Keratinocyte (primary cell): ENCODE results near the gene CLEC17A. TPM values are rescaled to one million over a fixed set of nuclear protein-coding genes. Genes with fewer than 3 reads are reported as not detected.

Experiments
- DNase-seq: peaks from one replicate; pipeline ENCODE4 v3.0.0-alpha.2; 2011; ENCODE audit warnings: low read depth, missing footprints, low spot score
- FAIRE-seq: peaks from 2 replicates; lab custom pipeline; 2011; peaks lifted over from hg19 to GRCh38; lab: Jason Lieb, UNC
- H2AFZ ChIP-seq: 2 replicates; pipeline ENCODE4 v1.6.0; 2012; ENCODE audit warnings: low read length, control low read depth, inconsistent platforms; ENCODE audit not compliant: control insufficient read depth
- H3K27ac ChIP-seq: 2 replicates; pipeline ENCODE4 v1.5.1; 2011; ENCODE audit warnings: low read length; ENCODE audit not compliant: control insufficient read depth, insufficient read depth
- H3K27me3 ChIP-seq: 3 replicates; pipeline ENCODE4 v1.6.0; 2011; ENCODE audit warnings: low read length; ENCODE audit not compliant: control insufficient read depth, insufficient read depth; ENCODE audit errors: extremely low read depth
- H3K36me3 ChIP-seq, 2 experiments: 2 replicates in 1 of 2; 3 replicates in 1 of 2; pipeline ENCODE4 v1.5.1; 2011; ENCODE audit warnings: low read length in 2 of 2, mild to moderate bottlenecking in 1 of 2; ENCODE audit not compliant: control insufficient read depth in 2 of 2, insufficient read depth in 2 of 2; ENCODE audit errors: extremely low read depth in 1 of 2
- H3K4me1 ChIP-seq: 3 replicates; pipeline ENCODE4 v1.5.1; 2011; ENCODE audit warnings: low read length; ENCODE audit not compliant: control insufficient read depth, insufficient read depth; ENCODE audit errors: extremely low read depth
- H3K4me2 ChIP-seq: 3 replicates; pipeline ENCODE4 v1.6.0; 2011; ENCODE audit warnings: low read depth, low read length; ENCODE audit not compliant: control insufficient read depth, insufficient read depth; ENCODE audit errors: extremely low read depth
- H3K4me3 ChIP-seq, 3 experiments: fragments of 200-600 bp in 1 of 3; sonication (generic) in 1 of 3; 2 replicates in 2 of 3; 3 replicates in 1 of 3; pipeline ENCODE4 v1.5.1; 2011 to 2016; ENCODE audit warnings: low read length in 3 of 3, mild to moderate bottlenecking in 3 of 3, control low read depth in 2 of 3, inconsistent platforms in 1 of 3, low read depth in 1 of 3, mixed read lengths in 1 of 3, mixed run types in 1 of 3, moderate library complexity in 1 of 3; ENCODE audit not compliant: control insufficient read depth in 2 of 3, insufficient read depth in 2 of 3; ENCODE audit errors: extremely low read depth in 1 of 3
- H3K79me2 ChIP-seq: 2 replicates; pipeline ENCODE4 v1.6.0; 2012; ENCODE audit warnings: low read length; ENCODE audit not compliant: control insufficient read depth, insufficient read depth
- H3K9ac ChIP-seq: 3 replicates; pipeline ENCODE4 v1.6.0; 2011; ENCODE audit warnings: low read length; ENCODE audit not compliant: control insufficient read depth, insufficient read depth; ENCODE audit errors: extremely low read depth
- H3K9me1 ChIP-seq: 3 replicates; pipeline ENCODE4 v1.6.0; 2011; ENCODE audit warnings: low read length; ENCODE audit not compliant: control insufficient read depth, insufficient read depth; ENCODE audit errors: extremely low read depth
- H3K9me3 ChIP-seq: 2 replicates; pipeline ENCODE4 v1.5.1; 2012; ENCODE audit warnings: low read depth, low read length; ENCODE audit not compliant: control insufficient read depth
- H4K20me1 ChIP-seq: 3 replicates; pipeline ENCODE4 v1.6.0; 2011; ENCODE audit warnings: low read length; ENCODE audit not compliant: control insufficient read depth, insufficient read depth; ENCODE audit errors: extremely low read depth
- CTCF ChIP-seq, 3 experiments: IDR thresholded peaks in 1 of 3; conservative IDR thresholded peaks in 1 of 3; optimal IDR thresholded peaks in 1 of 3; 2 replicates in 2 of 3; 3 replicates in 1 of 3; pipeline versions ENCODE3 to v1.5.1; 2011; ENCODE audit warnings: low read length in 3 of 3, mild to moderate bottlenecking in 3 of 3, moderate library complexity in 2 of 3, control low read depth in 1 of 3, inconsistent platforms in 1 of 3; ENCODE audit not compliant: insufficient read depth in 2 of 3; ENCODE audit errors: extremely low read depth in 1 of 3
- EZH2 ChIP-seq: IDR thresholded peaks from one replicate; pipeline ENCODE4 v1.6.1; 2012; ENCODE audit warnings: inconsistent platforms, mild to moderate bottlenecking, low read length, moderate library complexity
- dilution Hi-C: fragments of 300-500 bp; cut with MboI; formaldehyde crosslinking; loops from one replicate; pipeline ENCODE4 v1.7.0; 2020; ENCODE audit warnings: low sequenced_read_pairs; ENCODE audit not compliant: extremely low pct_ligation_motif_present
- polyA plus RNA-seq, 5 experiments: library from polyadenylated mRNA; depleted of rRNA in 3 of 5; stranded (reverse) in 3 of 5; stranded (forward) in 1 of 5; unstranded in 1 of 5; fragments of >200 nt; gene quantifications; 1 replicate in 1 of 5; 2 replicates in 3 of 5; 3 replicates in 1 of 5; pipeline versions ENCODE4 v1.2.1 to v1.2.3, GENCODE V29; 2011 to 2012; ENCODE audit warnings: missing spikeins in 2 of 5, low read depth in 1 of 5, low replicate concordance in 1 of 5

Gene CLEC17A
- polyA plus RNA-seq, 1 donor (not counting 4 experiments of a cell fraction or from before 2014, with no cell fraction given), result not detected

- Histone ChIP-seq H4K20me1 (peaks cover 5% of the 10 kb centered on the region), H2AFZ (no peak overlapping the region), H3K9me3 (no peaks in the 10 kb centered on the region), H3K79me2 (peaks cover 51% of the 10 kb centered on the region), H3K9me1 (no peaks in the 10 kb centered on the region), H3K4me3 (no peak overlapping the region), H3K4me2 (peak overlapping the region; percentile 12), H3K27me3 (no peaks in the 10 kb centered on the region), H3K9ac (peak overlapping the region; percentile 34), H3K4me1 (peaks cover 34% of the 10 kb centered on the region), H3K36me3 (peaks cover 5 to 6% of the 10 kb centered on the region in 2 experiments), H3K27ac (peak overlapping the region; percentile 73)
- TF ChIP-seq CTCF (optimal IDR thresholded peaks at IDR 0.05 in 1 of 3, IDR thresholded peaks at IDR 0.05 in 1 of 3, conservative IDR thresholded peaks at IDR 0.05 in 1 of 3; ENCODE audit: extremely low read depth in 1 of 3, insufficient read depth in 2 of 3, low read length in 3 of 3), result no peak
- TF ChIP-seq EZH2, result no peak
- dilution Hi-C loops, result no loop called here
- no peak for DNase-seq
- FAIRE-seq, result peak; percentile 34
Observed at GRCh38 chr19:14542711-14543328, 40.1 kb upstream of the CLEC17A start.

GRCh38 chr19:14544047-14544446 lies 38.8 kb upstream of the CLEC17A start:
- no peak for FAIRE-seq
- TF ChIP-seq CTCF (optimal IDR thresholded peaks at IDR 0.05 in 1 of 3, IDR thresholded peaks at IDR 0.05 in 1 of 3, conservative IDR thresholded peaks at IDR 0.05 in 1 of 3; ENCODE audit: extremely low read depth in 1 of 3, insufficient read depth in 2 of 3, low read length in 3 of 3) (no peak), EZH2 (no peak)
- Histone ChIP-seq H3K27ac (no peak overlapping the region), H3K9me3 (no peaks in the 10 kb centered on the region), H2AFZ (no peak overlapping the region), H3K4me1 (peaks cover 29% of the 10 kb centered on the region), H3K79me2 (peaks cover 49% of the 10 kb centered on the region), H4K20me1 (peaks cover 5% of the 10 kb centered on the region), H3K9me1 (no peaks in the 10 kb centered on the region), H3K4me3 (no peak overlapping the region), H3K4me2 (no peak overlapping the region), H3K27me3 (no peaks in the 10 kb centered on the region), H3K9ac (no peak overlapping the region), H3K36me3 (peaks cover 5 to 13% of the 10 kb centered on the region in 2 experiments)
- no peak for DNase-seq
- dilution Hi-C loops, result no loop called here
